HG03521 (cell line): ENCODE data around the gene KCNAB1.

Source experiments
- ATAC-seq: cut with Tn5 transposase; IDR thresholded peaks from one replicate; pipeline ENCODE4 v1.9.1; 2021; ENCODE audit warnings: mild to moderate bottlenecking, moderate library complexity; ENCODE audit not compliant: unreplicated experiment

KCNAB1 gene

DNA sequence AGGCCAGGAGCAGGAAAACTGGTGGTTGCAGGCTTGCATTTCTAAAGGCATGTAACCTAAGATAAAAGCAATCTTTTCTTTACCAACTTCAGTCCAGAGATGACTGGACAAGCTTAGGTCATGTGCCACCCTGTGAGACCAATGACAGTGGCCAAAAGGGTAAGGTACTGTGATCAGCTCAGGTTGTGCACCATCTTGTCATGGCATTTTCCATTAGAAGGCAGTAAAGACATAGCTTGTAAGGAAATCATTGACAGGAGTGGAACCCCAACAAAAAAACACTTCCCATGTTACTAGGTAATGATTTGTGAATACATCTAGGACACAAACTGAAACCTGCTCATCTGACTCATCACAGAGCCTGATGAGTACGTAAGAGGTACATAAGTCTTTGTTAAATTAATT, 399.4 kb downstream of the KCNAB1 start:
- peak; percentile 74 for ATAC-seq

DNA sequence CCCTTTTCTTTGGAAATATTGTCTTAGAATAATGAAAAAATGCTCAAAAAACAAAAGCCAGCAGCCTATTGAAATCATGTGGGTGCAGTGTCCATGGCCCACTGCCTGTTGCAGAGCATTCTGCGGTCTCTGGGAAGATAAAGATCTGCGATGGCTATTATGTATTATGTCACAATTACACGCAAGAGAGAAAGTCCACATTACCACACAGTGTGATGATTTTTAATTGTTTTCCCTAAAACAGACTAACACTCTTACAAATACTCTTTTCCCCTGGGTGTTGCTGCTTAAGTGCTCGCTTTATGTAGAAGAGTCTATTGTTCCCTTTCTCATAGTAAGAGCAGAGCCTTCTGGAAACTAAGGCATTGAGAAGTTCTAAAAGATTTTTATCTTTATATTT, 402.3 kb downstream of the KCNAB1 start:
- no peak for ATAC-seq

DNA sequence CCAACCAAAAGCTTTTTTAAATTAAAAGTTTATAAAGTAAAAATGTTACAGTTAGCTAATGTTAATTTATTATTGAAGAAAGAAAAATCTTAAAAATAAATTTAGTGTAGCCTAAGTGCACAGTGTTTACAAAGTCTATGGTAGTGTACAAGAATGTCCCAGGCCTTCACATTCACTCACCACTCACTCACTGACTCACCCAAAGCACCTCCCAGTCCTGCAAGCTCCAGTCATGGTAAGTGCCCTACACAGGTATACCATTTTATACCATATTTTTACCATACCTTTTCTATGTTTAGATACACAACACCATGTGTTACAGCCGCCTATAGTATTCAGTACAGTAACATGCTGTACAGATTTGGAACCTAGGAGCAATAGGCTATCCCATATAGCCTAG, 405.4 kb downstream of the KCNAB1 start:
- no peak for ATAC-seq

DNA sequence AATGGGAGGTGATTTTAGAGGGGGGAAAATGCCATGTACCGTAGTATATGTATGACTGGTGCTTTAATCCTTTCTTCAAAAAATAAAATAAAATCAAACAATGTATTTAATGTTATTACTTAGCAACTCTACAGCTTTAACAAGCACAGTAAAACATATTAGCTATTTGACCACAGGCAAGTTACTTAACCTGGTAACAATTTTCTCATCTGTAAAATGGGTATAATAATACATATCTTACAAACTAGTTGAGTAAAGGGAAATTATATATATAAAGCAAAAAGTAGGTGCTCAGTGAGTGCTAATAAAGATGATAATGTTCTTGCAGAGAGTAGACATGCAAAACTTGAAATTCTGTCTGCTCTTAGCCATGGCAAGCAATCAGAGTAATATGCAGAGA, 406.7 kb downstream of the KCNAB1 start:
- ATAC-seq = no peak

DNA sequence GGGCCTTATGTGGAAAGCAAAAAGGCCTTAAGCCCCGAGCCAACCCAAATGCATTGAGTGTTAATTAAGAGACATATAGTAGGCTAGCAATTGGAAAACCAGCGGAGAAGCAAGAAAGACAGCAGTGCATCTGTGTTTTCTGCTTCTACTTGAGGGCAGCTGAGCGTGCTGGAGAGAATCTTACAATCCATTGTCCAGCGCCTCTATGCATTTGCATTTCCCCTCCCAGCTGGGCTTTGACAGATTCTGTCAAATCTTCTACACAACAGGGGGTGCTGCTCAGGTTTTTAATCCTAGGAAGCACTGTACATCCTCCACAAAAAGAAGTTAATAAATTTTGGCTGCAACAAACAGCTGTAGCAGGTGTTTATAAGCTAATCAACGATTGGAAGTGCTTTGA, 410.6 kb downstream of the KCNAB1 start:
- no peak for ATAC-seq

DNA sequence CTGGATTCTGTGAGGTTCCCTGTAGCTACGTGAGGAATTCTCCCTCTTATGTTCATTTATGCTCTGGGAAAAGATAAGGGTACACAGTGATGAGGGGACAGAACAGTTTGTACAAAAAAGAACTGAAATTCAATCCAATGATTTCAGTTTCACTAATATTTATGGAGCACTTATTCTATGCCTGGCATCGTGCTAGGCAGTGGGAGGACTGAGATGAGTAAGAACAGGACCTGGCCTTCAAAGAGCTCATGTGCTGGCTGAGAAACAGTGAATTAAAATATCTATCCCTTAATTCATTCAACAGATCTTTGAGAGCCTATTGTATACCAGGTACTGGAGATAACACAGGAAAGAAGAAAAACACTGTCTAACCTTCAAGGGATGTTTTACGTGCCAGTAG, 412.4 kb downstream of the KCNAB1 start:
- ATAC-seq = no peak

DNA sequence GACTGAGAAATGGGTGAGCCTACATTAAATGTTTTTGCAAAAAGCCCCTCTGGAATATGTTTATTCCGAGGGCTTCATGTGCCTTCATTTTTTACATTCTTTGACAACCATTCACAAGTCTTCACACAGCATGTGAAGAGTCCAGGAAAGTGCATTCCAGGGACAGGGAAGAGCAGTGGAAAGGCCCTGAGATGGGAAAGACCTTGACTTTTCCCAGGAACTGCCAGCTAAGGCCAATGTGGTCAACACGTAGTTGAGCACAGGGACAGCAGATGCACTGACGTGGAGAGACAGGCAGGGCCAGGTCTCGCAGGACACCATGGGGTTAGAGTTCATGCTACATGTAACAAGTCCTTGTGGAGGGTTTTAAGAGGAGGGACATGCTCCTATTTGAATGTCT, 412.8 kb downstream of the KCNAB1 start:
- ATAC-seq = no peak

DNA sequence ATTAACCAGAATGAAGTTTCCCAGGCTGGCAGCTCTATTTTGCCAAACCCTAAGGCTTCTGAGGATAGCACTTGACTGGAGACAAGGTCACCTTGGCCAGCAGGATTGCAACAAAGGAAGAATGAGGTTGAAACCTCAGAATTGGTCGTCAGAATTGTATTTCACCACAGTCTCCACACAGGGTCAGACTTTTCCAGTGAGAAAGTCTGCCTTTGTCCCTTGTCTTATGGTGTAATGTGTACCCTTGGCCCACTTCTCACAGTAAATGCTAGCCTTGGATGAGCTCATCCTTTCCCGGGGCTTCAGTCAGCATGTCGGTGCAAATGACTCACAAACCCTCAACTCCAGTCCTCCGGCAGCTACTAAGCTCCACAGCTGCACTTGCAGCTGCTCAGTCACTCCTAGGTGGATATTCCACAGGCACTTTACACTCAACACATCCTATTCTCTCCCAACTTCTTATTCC, 414.8 kb downstream of the KCNAB1 start:
- ATAC-seq = no peak

DNA sequence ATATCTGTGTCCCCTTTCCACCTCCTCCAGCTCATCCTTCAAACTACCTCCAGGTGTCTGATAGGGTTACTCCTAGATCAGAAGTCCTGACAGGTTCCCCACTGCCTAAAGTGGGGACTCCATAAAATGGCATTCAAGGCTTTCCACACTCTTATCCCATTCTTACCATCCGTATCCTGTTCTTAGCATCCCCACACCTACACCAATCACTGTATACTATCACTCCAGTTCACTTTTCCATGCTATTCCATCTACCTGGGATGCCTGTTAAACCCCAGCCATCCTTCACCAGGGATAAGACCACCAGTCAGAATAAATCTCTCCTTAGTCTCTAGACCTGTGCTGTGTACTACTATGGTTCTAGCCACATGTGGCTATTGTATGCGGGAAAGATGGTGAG, 415.4 kb downstream of the KCNAB1 start:
- ATAC-seq = no peak

DNA sequence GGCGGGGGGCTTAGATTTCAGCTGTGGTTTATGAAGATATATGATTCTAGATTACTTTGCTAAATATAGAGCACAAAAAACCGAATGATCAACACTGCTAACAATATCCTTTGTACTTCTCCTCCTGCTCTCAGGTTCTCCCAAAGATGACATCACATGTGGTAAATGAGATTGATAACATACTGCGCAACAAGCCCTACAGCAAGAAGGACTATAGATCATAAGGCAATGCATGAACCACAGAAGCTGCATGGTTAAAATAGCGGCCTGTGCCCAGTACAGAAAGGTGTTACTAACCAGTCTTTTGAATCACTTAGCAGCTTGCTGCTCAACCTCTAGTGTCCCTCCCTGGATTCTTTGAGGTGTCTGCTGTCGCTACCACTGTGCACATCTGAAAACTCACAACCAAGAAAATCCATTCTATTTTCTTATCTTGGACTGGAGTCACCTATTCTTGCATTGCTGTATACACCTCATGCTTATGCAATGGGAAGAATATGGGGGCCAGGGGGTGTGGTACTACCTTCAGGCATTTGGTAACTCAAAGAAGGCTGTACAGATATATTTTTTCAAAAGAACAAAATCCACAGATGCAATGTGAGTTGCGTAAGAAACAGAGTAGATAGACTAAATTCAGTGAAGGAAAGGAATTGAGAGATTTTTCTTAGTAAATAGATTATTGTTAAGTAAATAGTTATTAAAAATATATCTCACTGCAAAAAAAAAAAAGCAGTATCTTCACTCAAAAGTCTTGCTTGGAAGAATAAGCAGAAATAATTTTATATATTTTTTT, 416.3 kb downstream of the KCNAB1 start:
- no peak for ATAC-seq

DNA sequence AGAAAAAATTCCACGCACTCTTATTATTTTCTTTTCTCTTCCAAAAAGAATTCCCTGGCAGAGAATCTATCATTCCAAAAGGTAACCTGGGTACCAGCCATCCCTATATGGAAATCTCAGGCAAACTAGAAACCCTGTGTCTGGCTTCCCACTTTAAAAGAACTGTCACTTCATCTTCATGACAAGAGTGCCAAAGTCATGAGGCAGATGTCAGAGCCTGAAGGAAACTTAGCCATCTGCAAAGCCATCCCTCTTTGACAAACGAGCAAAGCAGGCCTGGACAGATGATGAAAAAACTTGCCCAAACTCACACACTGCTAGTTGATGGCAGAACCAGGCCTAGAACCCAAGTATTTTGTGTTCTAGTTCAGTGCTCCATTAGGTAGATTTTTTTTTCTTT, 418.7 kb downstream of the KCNAB1 start:
- no peak for ATAC-seq

DNA sequence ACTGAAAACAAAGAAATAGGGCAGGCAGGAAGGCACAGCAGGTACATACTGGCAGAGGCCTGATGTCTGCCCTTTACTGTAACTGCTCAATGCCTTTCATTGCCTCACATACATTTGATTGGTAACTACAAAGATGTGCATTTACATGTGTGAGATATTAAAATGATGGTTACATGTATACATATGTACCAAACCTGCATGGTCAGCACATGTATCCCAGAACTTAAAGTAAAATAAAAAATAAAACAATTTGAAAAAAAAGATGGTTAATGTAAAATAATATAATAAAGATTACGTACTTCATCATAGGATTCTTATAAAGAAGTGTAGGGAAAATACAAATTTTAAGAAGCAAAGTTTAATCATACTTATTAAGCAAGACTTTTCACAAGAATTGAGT, 419.4 kb downstream of the KCNAB1 start:
- no peak for ATAC-seq

DNA sequence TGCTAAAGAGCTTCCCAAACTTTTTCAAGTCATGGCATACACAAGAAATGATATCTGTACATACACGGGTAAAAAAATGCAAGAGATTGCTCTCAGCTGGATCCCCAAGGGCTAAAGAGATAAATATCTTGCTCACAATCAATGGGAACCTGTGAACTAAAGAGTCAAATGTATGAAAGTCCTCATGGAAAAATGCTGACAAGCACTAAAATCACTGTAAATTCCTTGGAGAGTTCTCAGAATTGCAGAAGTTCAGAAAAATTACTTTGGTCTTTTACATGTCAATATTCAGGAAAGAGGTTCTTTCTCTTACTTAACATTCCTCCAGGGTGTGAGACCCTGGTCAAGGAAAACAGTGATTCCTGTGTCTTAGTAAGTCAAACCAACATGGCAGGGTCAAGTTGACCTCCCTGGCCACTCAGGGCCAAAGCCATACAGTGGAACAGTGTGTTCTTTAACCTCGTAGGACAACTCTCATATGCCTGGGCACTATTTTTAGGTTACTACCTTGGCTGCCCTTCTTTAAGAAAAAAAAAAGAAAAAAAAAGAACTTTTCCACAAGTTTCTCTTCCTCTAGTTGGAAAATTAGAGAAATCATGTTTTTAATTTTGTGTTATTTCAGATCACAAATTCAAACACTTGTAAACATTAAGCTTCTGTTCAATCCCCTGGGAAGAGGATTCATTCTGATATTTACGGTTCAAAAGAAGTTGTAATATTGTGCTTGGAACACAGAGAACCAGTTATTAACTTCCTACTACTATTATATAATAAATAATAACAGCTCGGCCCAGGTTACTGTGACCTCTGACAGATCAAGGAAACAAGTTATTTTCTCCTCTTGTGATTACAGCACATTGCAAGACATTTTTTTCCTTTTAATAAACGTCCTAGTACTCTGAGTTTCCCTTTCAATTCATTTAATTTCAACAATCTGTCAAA, 422.0 kb downstream of the KCNAB1 start:
- ATAC-seq = no peak

DNA sequence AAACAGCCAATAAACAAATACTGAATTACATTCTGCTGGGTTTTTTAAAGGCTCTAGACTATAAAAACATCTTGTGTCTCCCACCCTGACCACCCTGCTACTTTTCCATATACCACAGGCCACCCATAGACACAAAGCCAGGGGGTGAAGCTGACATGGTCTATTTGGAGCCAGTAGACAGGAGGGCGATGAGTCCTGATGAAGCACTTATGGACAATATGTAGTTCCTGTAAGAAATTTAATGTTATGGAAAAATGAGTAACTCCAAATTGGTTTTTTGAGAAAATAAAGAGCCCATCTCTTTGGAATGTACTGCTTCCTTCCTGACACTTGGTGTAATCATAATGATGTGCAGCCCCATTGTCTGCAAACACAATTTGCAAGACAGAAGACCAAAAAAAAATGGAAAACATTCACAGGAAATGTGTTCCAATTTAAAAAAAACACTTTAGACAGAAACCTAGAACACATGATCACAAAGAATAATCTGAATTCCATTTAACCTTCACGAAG, 422.7 kb downstream of the KCNAB1 start:
- ATAC-seq = no peak

DNA sequence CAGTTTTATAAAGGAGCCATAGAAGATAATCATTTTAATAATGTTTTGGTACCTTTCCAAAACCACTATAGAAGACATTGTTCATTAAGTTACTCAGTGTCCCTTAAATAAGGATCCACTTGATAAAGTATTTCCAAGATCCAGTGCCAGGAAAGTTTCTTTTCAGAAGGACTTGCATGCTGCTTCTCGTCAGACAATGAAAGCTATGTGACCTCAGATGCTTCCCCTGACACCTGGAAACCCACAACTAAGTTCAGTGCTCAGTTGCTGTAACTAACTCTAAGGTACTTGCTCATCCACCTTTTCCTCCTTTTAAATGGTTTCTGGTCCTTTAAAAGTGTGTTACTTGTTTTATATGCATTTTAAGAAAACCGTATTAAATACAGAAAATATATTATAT, 427.3 kb downstream of the KCNAB1 start:
- no peak for ATAC-seq

DNA sequence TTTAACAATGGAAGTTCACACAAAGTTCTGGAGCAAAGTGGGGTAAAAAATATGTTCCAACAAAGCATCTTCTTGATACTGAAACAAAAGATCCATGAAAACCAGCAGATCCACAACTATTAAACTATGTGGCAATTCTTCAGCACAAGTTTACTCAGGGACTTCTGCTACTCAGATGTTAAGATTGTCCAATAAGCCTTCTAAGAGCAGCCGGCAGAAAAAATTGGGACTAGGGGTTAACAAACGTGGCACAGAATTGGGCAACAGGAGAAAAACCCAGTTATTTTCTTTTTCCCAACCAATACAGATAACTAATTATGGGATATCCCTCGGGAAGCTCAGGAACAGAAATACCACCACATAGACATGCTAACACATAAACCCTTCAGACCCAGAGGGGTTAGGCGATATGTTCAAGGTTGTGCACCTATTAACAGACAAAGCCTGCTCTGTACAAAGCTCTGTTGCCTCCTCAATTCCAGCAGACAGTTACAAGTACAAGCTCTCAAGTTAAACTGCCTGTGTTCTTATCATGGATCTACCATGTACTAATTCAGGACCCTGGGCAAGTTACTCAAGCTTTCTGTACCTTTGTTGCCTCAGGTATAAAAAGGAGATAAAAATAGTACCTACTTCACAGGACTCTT, 427.8 kb downstream of the KCNAB1 start:
- ATAC-seq = no peak

DNA sequence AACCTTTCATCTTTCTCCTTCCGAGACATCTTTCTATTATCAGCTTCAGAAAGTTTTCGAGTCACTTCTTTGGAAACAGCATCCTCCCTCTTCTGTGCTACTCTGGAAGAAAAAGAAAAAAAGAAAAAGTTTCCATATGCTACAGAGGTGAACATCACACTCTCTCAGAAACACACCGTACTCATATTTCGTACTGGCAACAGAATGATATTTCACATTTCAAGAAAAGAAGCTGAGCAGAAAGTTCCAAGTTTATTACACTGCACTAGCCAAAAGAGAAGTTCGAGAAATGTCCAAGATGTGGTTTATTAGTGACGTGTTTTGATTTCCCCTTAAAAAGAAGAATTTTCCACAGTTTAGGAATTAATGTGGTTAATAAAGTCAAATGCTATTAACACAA, 428.5 kb downstream of the KCNAB1 start:
- ATAC-seq = no peak

DNA sequence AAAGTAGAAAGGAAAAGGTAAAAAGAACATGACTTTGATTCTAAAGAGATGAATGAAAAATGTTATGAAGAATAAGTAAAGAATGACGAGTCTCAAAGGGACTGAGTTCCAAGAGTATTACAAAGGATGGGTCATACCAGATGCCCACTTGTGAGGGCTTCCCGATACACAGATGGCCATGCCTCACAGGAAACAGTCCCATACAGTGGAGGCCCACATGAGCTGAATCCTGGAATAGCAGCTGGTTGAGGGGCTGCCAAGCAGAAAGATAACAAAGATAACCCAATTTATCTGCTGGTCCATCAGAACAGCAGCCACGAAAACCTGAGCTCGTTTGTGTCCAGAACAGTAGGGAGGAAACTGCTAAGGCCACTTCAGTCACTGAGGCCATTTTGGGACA, 430.9 kb downstream of the KCNAB1 start:
- ATAC-seq = no peak

DNA sequence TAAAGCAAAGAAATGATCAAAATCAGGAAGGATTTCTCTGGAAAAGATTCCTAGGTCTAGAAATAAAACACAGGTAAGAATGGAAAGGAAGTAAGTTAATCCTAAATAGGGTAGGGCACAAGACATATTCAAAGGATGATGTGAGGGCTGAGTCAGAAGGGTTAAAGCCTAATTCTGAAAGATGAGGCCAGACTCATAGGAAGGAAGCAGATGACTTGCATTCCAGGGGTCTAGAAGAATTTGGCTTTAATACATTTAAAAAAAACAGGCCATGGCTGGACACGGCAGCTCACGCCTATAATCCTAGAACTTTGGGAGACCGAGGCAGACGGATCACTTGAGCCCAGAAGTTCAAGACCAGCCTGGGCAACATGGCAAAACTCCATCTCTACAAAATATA, 431.4 kb downstream of the KCNAB1 start:
- ATAC-seq = no peak

DNA sequence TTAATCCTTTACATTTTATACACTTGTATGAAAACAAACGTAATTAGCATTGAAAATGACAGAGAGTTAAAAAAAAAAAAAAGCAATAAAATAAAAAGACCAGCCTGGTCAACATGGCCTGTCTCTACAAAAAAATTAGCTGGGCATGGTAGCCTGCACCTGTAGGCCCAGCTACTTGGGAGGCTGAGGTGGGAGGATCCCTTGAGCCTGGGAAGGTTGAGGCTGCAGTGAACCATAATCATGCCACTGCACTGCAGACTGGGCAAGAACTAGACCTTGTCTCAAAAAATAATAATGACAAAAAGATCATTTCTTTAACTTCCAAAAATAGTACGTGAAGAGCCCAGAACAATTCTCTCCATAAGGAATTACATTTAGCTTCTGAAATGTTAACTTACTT, 432.6 kb downstream of the KCNAB1 start:
- no peak for ATAC-seq

DNA sequence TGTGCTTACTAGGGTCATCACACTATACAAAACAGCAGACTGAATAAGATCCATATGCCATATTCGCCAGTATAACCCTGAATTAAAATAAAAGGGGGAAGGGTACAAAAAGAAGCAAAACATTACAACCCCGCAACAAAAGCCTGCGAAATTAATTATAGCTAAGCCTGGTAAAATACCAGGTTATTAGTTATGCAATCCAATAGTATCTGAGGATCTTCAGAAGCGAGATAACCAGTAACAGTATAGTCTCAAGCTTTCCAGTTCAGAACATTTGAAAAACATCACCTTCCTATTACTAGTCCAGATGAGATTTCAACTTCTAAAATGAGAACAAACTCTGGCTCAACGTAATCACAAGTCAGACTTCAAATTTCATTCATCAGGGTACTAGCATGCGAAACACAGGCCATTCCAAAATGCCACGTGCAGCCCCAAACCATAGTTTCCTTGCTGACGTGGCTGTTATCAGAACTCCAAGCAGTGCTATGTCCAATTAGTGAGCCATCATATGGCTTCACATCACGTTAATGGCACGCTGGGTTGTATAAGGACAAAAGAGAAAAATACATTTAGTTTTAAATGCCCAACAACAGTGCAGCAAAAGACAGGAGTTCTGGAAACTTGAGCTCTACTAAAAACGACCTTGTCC, 433.5 kb downstream of the KCNAB1 start:
- ATAC-seq = no peak
